G401 (cell line): ENCODE measurements around the gene SLC35G2. TPM values are rescaled to one million over a fixed set of nuclear protein-coding genes. Genes with fewer than 3 reads are reported as not detected.

Experiments used
- total RNA-seq: library from RNA; depleted of rRNA; stranded (reverse); fragments of >200 nt; shearing (Covaris generic); gene quantifications from 2 replicates; pipeline ENCODE4 v1.2.3, GENCODE V29; 2014; rRNA removed

Gene SLC35G2
- total RNA-seq, 1 experiment from 2014 or later, result 13.6 TPM

Other genes starting within 250 kb of the SLC35G2 start
- gene STAG1, start 66.7 kb upstream of the SLC35G2 start, total RNA-seq, result 14.0 and 22.4 TPM in 2 replicates
- 24.5 and 39.8 TPM in 2 replicates for gene NCK1, start 43.1 kb downstream of the SLC35G2 start, total RNA-seq
- gene IL20RB, start 138.9 kb downstream of the SLC35G2 start, total RNA-seq, result 0.25 and 3.3 TPM in 2 replicates